BLaER1 (cell line): Measurements from ENCODE around the gene NID2.

ENCODE experiments used
- H3K27ac ChIP-seq: shearing (Covaris generic); formaldehyde crosslinking; 2 replicates; pipeline ENCODE4 v1.8.1; 2022
- H3K27me3 ChIP-seq: shearing (Covaris generic); formaldehyde crosslinking; 2 replicates; pipeline ENCODE4 v1.8.1; 2022
- H3K36me3 ChIP-seq: shearing (Covaris generic); formaldehyde crosslinking; 2 replicates; pipeline ENCODE4 v1.8.1; 2022
- H3K4me1 ChIP-seq: shearing (Covaris generic); formaldehyde crosslinking; 2 replicates; pipeline ENCODE4 v1.8.1; 2022
- H3K4me2 ChIP-seq: shearing (Covaris generic); formaldehyde crosslinking; 2 replicates; pipeline ENCODE4 v1.8.1; 2022
- H3K4me3 ChIP-seq: shearing (Covaris generic); formaldehyde crosslinking; 2 replicates; pipeline ENCODE4 v1.8.1; 2022
- H3K9ac ChIP-seq: shearing (Covaris generic); formaldehyde crosslinking; 2 replicates; pipeline ENCODE4 v1.8.1; 2022
- H3K9me3 ChIP-seq: shearing (Covaris generic); formaldehyde crosslinking; 2 replicates; pipeline ENCODE4 v1.8.1; 2022
- H4K20me1 ChIP-seq: shearing (Covaris generic); formaldehyde crosslinking; 2 replicates; pipeline ENCODE4 v1.8.1; 2022
- Cebpa-rat ChIP-seq: shearing (Covaris generic); IDR thresholded peaks from 2 replicates; pipeline ENCODE4 v1.8.1; 2022

Gene NID2

GRCh38 chr14:52070051-52070431 lies 1.2 kb upstream of the NID2 start:
- Histone ChIP-seq H3K4me2 (peak overlapping the region; percentile 86), H3K27ac (peak overlapping the region; percentile 79), H4K20me1 (no peaks in the 10 kb centered on the region), H3K36me3 (peaks cover 12% of the 10 kb centered on the region; the same call in 1 of the 2 replicates), H3K27me3 (no peaks in the 10 kb centered on the region), H3K9ac (peak overlapping the region; percentile 88), H3K9me3 (peaks cover 13% of the 10 kb centered on the region), H3K4me1 (peaks cover 70% of the 10 kb centered on the region), H3K4me3 (peak overlapping the region; percentile 87)
- TF ChIP-seq Cebpa-rat: no peak

- H3K4me2 ChIP-seq: peak overlapping the region; percentile 86
- H3K4me3 ChIP-seq: peak overlapping the region; percentile 87
- peaks cover 7% of the 10 kb centered on the region for H3K9me3 ChIP-seq
- peak overlapping the region; percentile 79 for H3K27ac ChIP-seq
- no peaks in the 10 kb centered on the region for H3K27me3 ChIP-seq
- no peaks in the 10 kb centered on the region for H4K20me1 ChIP-seq
- TF ChIP-seq Cebpa-rat: no peak
- H3K4me1 ChIP-seq: peaks cover 70% of the 10 kb centered on the region
- peak overlapping the region; percentile 88 for H3K9ac ChIP-seq
- peaks cover 14% of the 10 kb centered on the region for H3K36me3 ChIP-seq
These were observed 620 bp upstream of the NID2 start for GRCh38 chr14:52069307-52070050.

- no peaks in the 10 kb centered on the region for H3K9me3 ChIP-seq
- no peak for TF ChIP-seq Cebpa-rat
- peaks cover 70% of the 10 kb centered on the region for H3K4me1 ChIP-seq
- H3K4me2 ChIP-seq: peak overlapping the region; percentile 86
- no peaks in the 10 kb centered on the region for H3K27me3 ChIP-seq
- 0 out of 2 replicates have a peak, but pooled peaks cover 5% of the 10 kb centered on the region for H4K20me1 ChIP-seq
- peak overlapping the region; percentile 87 for H3K4me3 ChIP-seq
- H3K27ac ChIP-seq: peak overlapping the region; percentile 79
- peaks cover 28% of the 10 kb centered on the region for H3K36me3 ChIP-seq
- H3K9ac ChIP-seq: peak overlapping the region; percentile 88
These were observed 815 bp downstream of the NID2 start for GRCh38 chr14:52067873-52068614.

GRCh38 chr14:52064174-52064573 lies 4.7 kb downstream of the NID2 start:
- H3K27ac ChIP-seq: no peak overlapping the region
- no peaks in the 10 kb centered on the region for H3K27me3 ChIP-seq
- peaks cover 67% of the 10 kb centered on the region for H3K4me1 ChIP-seq
- no peak overlapping the region for H3K4me3 ChIP-seq
- H3K36me3 ChIP-seq: peaks cover 58% of the 10 kb centered on the region
- H4K20me1 ChIP-seq: 0 out of 2 replicates have a peak, but pooled peaks cover 26% of the 10 kb centered on the region
- peak overlapping the region; percentile 71 for H3K4me2 ChIP-seq
- no peak overlapping the region for H3K9ac ChIP-seq
- no peaks in the 10 kb centered on the region for H3K9me3 ChIP-seq
- TF ChIP-seq Cebpa-rat: no peak

- Histone ChIP-seq H3K27me3 (no peaks in the 10 kb centered on the region), H3K4me2 (peak overlapping the region; percentile 71), H4K20me1 (0 out of 2 replicates have a peak, but pooled peaks cover 26% of the 10 kb centered on the region), H3K9me3 (no peaks in the 10 kb centered on the region), H3K4me3 (no peak overlapping the region), H3K9ac (peak overlapping the region; percentile 40; the same call in 1 of the 2 replicates), H3K36me3 (peaks cover 69% of the 10 kb centered on the region), H3K27ac (no peak overlapping the region), H3K4me1 (peaks cover 67% of the 10 kb centered on the region)
- no peak for TF ChIP-seq Cebpa-rat
These were observed 5.8 kb downstream of the NID2 start for GRCh38 chr14:52063052-52063462.

- Histone ChIP-seq H3K4me2 (peak overlapping the region; percentile 71), H4K20me1 (0 out of 2 replicates have a peak, but pooled peaks cover 26% of the 10 kb centered on the region), H3K9ac (no peak overlapping the region; the same call in 1 of the 2 replicates), H3K4me3 (no peak overlapping the region), H3K4me1 (peaks cover 64% of the 10 kb centered on the region), H3K36me3 (peaks cover 79% of the 10 kb centered on the region), H3K9me3 (no peaks in the 10 kb centered on the region), H3K27ac (peak overlapping the region; percentile 18; the same call in 1 of the 2 replicates), H3K27me3 (no peaks in the 10 kb centered on the region)
- no peak for TF ChIP-seq Cebpa-rat
These were observed 7.0 kb downstream of the NID2 start for GRCh38 chr14:52061890-52062289.

GRCh38 chr14:52061390-52061789 lies 7.5 kb downstream of the NID2 start:
- peak overlapping the region; percentile 8; the same call in 1 of the 2 replicates for H3K4me2 ChIP-seq
- peaks cover 59% of the 10 kb centered on the region for H3K4me1 ChIP-seq
- peaks cover 79% of the 10 kb centered on the region for H3K36me3 ChIP-seq
- peak overlapping the region; percentile 18; the same call in 1 of the 2 replicates for H3K27ac ChIP-seq
- H3K27me3 ChIP-seq: no peaks in the 10 kb centered on the region
- no peak overlapping the region for H3K4me3 ChIP-seq
- H3K9ac ChIP-seq: no peak overlapping the region
- no peak for TF ChIP-seq Cebpa-rat
- H3K9me3 ChIP-seq: no peaks in the 10 kb centered on the region
- 0 out of 2 replicates have a peak, but pooled peaks cover 26% of the 10 kb centered on the region for H4K20me1 ChIP-seq

GRCh38 chr14:52060080-52060479 lies 8.8 kb downstream of the NID2 start:
- 0 out of 2 replicates have a peak, but pooled peaks cover 26% of the 10 kb centered on the region for H4K20me1 ChIP-seq
- H3K9me3 ChIP-seq: no peaks in the 10 kb centered on the region
- no peak overlapping the region for H3K27ac ChIP-seq
- H3K36me3 ChIP-seq: peaks cover 83% of the 10 kb centered on the region
- peaks cover 60% of the 10 kb centered on the region for H3K4me1 ChIP-seq
- H3K9ac ChIP-seq: no peak overlapping the region
- H3K27me3 ChIP-seq: no peaks in the 10 kb centered on the region
- no peak for TF ChIP-seq Cebpa-rat
- H3K4me2 ChIP-seq: peak overlapping the region; percentile 40; the same call in 1 of the 2 replicates
- no peak overlapping the region for H3K4me3 ChIP-seq

GRCh38 chr14:52059649-52060048 lies 9.2 kb downstream of the NID2 start:
- Histone ChIP-seq H3K4me2 (peak overlapping the region; percentile 40; the same call in 1 of the 2 replicates), H3K9me3 (no peaks in the 10 kb centered on the region), H4K20me1 (0 out of 2 replicates have a peak, but pooled peaks cover 26% of the 10 kb centered on the region), H3K4me1 (peaks cover 60% of the 10 kb centered on the region), H3K4me3 (no peak overlapping the region), H3K27ac (no peak overlapping the region), H3K36me3 (peaks cover 87% of the 10 kb centered on the region), H3K27me3 (no peaks in the 10 kb centered on the region), H3K9ac (no peak overlapping the region)
- TF ChIP-seq Cebpa-rat: no peak
